Epidermal melanocyte (primary cell): ENCODE measurements around the gene RASSF5.
"Not testable (repeated sequence)": the region's sequence is repeated elsewhere in the genome, so short reads cannot be mapped to it uniquely, and the experiment has no call there.

Experiments used
- DNase-seq: peaks from one replicate; pipeline ENCODE4 v3.0.0; 2011; ENCODE audit warnings: low spot score; ENCODE audit not compliant: insufficient read length

RASSF5 gene

DNA sequence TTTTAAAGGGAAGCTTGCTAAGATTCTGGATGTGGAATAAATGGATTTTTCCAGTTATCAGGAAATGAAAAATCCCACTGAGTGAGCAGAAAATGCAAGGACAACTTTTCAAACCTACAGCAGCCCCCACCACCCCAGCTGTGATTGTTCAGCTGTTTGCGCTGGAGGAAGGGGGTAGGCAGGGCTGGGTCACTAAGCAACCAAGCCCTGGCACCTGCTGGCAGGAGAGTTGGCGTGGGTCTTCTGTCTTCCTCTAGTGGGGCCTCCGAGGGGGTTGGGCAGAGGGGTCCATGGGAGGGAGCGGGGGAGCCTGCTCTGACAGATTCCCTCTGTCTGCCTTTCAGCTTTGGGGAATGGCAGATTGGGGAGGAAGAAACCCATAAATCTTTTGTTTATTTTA is 59.7 kb downstream of the RASSF5 start:
- no peak for DNase-seq

DNA sequence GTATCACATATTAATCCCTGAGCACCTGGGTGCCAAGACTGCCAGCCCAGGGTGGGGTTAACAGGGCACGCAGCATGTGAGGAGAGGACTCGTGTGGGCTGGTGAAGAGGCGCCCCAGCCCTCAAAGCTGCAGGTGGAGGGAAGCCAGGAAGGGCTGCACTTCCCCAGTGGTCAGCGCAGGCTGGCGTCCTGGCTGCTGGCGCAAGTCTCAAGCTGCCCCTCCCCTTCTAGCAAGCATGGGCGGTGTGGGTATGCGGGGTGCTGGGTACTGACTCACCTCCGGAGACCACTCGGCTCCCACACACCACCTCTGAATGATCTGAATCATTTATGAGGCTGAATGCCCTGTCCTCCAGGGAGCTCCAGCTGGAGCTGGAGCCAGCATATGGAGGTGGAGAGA is 60.9 kb downstream of the RASSF5 start:
- no peak for DNase-seq

- no peak for DNase-seq
These were observed 61.5 kb downstream of the RASSF5 start for GRCh38 chr1:206568779-206569352.

DNA sequence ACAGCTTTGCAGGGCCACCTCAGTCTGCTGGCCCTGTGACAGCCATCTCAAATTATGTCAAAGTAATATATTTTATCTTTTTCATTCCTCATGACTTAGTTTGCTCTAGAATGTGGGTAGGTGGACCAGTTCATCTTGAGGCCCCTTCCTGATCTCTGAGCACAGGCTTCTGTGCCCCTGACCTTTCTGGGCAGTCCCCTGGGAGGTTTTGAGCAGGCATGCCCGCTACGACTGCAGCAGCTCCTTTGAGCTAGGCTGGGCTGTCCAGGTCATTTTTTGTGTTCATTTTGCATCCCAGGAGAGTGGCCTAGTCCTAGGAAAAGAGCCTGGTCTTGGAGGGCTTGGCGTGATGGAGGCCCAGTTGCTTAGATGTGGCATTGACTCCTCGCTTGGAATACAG is 62.2 kb downstream of the RASSF5 start:
- DNase-seq: no peak

GRCh38 chr1:206570529-206570928 is 63.2 kb downstream of the RASSF5 start:
- no peak for DNase-seq

GRCh38 chr1:206572835-206573234 is 65.5 kb downstream of the RASSF5 start:
- DNase-seq: no peak

DNA sequence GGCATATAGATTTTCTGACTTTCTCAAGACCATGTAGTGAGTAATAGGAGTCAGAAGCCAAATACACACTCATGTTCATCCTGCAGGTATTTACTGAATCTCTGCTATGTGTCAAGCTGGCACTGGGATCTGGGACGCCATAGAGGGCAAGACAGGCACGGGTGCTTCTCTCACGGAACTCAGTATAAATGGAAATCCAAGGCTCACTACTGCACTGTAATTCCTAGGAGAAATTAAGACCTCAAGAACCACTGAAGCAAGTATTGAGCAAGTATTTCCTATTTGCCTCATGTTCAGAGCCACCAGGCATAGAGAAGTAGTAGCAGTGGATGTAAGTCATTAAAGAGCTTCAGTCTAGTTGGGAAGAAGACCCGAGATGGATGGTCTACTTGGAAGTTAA is 66.0 kb downstream of the RASSF5 start:
- no peak for DNase-seq

DNA sequence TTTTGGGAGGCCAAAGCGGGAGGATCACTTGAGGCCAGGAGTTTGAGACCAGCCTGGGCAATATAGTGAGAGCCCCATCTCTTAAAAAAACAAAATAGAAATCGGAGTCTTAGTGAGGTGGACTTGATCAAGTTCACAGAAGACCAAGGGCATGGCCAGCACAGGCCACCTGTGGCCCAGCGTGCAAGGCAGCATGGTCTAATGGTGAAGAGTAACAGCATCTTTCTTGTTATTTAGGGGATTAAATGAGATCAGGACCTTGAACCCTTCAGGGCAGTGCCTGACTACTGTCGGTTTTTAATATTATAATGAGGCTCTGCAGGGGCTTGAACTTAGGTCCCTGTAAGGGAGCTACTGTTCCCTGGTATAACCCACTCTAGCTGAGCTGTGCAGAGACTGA is 66.4 kb downstream of the RASSF5 start:
- no peak for DNase-seq

- no peak for DNase-seq
These were observed 68.0 kb downstream of the RASSF5 start for GRCh38 chr1:206575165-206575893.

DNA sequence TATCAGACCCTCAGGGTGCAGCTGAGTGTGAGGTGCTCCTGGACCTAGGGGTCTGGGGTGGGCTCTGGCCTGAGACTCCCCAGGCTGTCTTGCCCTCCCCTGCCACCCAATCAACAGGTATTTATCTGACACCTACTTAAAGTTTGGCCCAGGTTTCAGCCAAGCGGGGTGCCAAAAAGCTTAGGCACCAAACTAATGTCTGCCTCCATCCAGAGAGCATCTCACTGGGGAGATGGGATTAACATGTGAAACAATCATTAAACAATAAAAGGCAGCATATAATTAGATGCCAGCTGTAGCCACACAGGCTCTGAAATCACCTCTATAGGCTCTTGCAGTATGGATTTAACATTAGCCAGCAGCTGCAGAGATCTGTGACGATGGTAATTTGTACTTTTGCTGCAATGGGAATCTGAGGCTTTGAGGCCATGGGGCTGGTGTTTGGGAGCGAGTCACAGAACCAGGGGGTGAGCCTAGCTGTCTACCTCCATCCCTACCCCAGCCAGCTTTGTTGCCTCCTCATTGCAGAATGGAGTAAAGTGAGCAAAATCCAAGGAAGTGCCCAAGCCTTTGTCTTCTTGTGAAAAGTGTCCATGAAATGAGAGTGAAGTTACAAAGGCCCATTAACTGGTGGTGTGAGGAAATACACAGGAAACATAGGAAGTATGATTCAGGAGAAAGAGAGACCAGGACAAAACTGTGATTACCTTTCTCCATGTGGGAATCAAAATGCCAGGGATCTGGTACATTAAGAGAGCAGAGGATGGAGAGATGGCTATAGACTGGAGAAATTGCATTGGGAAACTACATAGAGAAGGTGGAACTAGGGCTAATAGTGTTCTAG is 68.8 kb downstream of the RASSF5 start:
- no peak for DNase-seq

DNA sequence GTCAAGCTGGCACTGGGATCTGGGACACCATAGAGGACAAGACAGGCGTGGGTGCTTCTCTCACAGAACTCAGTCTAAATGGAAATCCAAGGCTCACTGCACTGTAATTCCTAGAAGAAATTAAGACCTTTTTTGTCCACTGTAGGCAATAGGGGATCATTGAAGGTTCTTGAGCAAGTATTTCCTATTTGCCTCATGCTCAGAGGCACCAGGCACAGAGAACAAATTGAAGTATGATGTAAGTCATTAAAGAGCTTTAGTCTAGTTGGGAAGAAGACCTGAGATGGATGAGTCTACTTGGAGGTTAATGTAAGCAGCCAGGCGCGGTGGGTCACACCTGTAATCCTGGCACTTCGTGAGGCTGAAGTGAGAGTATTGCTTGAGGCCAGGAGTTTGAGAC is 70.3 kb downstream of the RASSF5 start:
- no peak for DNase-seq

- no peak for DNase-seq
These were observed 71.0 kb downstream of the RASSF5 start for GRCh38 chr1:206578068-206578977.

GRCh38 chr1:206578978-206579374 is 71.6 kb downstream of the RASSF5 start:
- no peak for DNase-seq

DNA sequence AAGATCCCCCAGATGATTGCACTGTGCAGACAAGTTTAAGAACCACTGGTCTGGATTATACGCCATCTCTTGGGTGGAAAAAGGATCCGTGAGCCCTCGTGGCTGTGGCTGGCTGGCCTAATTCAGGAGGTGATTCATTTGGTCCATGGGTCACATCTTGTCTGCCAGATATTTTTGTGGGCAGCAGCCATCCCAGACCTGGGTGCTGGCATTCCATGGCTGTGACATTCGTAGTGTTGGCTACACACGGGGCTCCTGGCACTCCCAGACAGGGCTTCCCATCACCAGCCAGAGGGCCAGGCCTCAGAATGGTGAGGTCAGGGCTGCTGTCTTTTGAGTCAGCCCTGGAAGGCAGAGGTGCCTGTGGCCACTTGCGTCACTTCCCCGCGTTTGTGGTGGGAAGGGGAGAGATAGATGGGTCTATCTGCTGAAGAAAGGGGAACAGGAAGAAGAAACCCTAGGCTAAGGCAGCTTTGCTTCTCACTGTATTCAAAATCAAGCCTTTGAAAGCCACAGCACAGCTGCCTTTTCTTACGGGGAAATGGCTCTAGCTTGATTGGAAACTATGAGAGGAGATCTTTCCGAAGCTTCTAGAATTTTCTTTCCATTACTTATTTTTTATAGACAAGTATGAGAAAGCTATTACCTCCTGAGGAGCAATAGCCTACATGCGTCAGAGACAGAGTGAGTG is 72.6 kb downstream of the RASSF5 start:
- DNase-seq: no peak

- no peak for DNase-seq
These were observed 73.2 kb downstream of the RASSF5 start for GRCh38 chr1:206580438-206581113.

- not testable (repeated sequence) for DNase-seq
These were observed 73.8 kb downstream of the RASSF5 start for GRCh38 chr1:206581114-206581497.

GRCh38 chr1:206581571-206581981 is 74.2 kb downstream of the RASSF5 start:
- no peak for DNase-seq

GRCh38 chr1:206582537-206582936 is 75.2 kb downstream of the RASSF5 start:
- DNase-seq: no peak

DNA sequence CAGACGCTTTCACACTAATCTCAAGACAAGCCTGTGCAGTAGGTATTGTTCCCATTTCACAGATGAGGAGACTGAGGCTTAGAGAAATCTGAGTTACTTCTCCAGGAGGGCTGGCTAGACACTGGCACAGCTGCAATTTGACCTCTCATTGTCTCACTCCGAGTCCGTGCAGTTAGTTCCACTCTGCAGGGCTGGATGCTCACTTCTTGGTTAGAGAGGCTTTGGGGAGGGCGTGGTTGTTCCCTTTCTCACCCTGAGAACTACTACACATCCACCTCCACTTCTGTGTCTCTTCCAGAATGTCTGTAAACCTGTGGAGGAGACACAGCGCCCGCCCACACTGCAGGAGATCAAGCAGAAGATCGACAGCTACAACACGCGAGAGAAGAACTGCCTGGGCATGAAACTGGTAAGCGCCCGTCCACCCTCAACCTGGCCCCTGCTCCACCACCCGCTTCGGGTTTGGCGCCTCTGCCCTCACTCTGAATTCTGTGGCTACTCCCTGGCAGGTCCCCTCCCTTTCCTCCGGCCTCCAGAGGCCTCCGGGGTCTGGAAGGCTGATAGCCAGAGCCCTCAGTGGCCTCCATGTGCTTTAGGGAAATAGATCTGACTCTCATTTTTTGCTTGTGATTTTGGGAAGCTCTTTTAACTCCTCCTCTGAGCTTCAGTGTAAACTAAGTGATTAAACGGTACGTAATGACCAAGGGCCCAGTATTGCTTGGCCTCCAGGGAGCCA is 75.8 kb downstream of the RASSF5 start:
- DNase-seq: no peak
